H1 (cell line): Measurements from ENCODE around the gene MARCHF10. TPM values are rescaled to one million over a fixed set of nuclear protein-coding genes. Genes with fewer than 3 reads are reported as not detected.

Source experiments
- CTCF ChIA-PET: fragments of 300-600 bp; sonication (Branson Sonifier 250); formaldehyde crosslinking; loops from one replicate; lab custom pipeline; 2021; ENCODE audit not compliant: partially characterized antibody; lab: Charles Lee
- POLR2A ChIA-PET: fragments of 300-600 bp; sonication (Branson Sonifier 250); formaldehyde crosslinking; loops from one replicate; lab custom pipeline; 2021; ENCODE audit warnings: inconsistent platforms; ENCODE audit not compliant: partially characterized antibody; lab: Charles Lee
- DNase-seq, 2 experiments: peaks; one replicate each; pipeline versions ENCODE4 v3.0.0 to v3.0.0-alpha.2; 2010 to 2022; ENCODE audit warnings: low spot score in 2 of 2, low read depth in 1 of 2, mixed read lengths in 1 of 2
- FAIRE-seq: peaks from 2 replicates; lab custom pipeline; 2011; peaks lifted over from hg19 to GRCh38; lab: Jason Lieb, UNC
- H2AFZ ChIP-seq: 2 replicates; pipeline ENCODE4 v1.8.1; 2012; ENCODE audit warnings: low read length, inconsistent platforms
- H2AK5ac ChIP-seq: 2 replicates; pipeline ENCODE4 v1.6.1; 2013; ENCODE audit warnings: low read depth, low read length
- H2BK120ac ChIP-seq: replicated peaks from 2 replicates; pipeline ENCODE3; 2013; ENCODE audit warnings: low read depth, low read length, inconsistent platforms
- H2BK12ac ChIP-seq: 2 replicates; pipeline ENCODE4 v1.6.1; 2013; ENCODE audit warnings: low read depth, low read length
- H2BK15ac ChIP-seq: 2 replicates; pipeline ENCODE4 v1.6.1; 2013; ENCODE audit warnings: low read length
- H2BK20ac ChIP-seq: 2 replicates; pipeline ENCODE4 v1.6.1; 2013; ENCODE audit warnings: low read length
- H2BK5ac ChIP-seq: 2 replicates; pipeline ENCODE4 v1.6.1; 2013; ENCODE audit warnings: low read depth, low read length
- H3K14ac ChIP-seq: 2 replicates; pipeline ENCODE4 v1.6.1; 2013; ENCODE audit warnings: inconsistent platforms; ENCODE audit not compliant: insufficient read length
- H3K18ac ChIP-seq: 2 replicates; pipeline ENCODE4 v1.6.1; 2013; ENCODE audit warnings: low read length; ENCODE audit errors: extremely low read depth
- H3K23ac ChIP-seq: 2 replicates; pipeline ENCODE4 v1.6.1; 2013; ENCODE audit warnings: inconsistent platforms; ENCODE audit not compliant: insufficient read length
- H3K23me2 ChIP-seq: 2 replicates; pipeline ENCODE4 v1.6.1; 2013; ENCODE audit warnings: low read depth, low read length
- H3K27ac ChIP-seq: 2 replicates; pipeline ENCODE4 v1.6.1; 2011; ENCODE audit warnings: low read depth, low read length, inconsistent platforms
- H3K27me3 ChIP-seq, 4 experiments: replicated peaks in 1 of 4; 1 replicate in 1 of 4; 2 replicates in 3 of 4; pipeline versions ENCODE4 v1.6.1 to v1.8.1; 2011 to 2013; ENCODE audit warnings: low read length in 3 of 4, mild to moderate bottlenecking in 3 of 4, inconsistent platforms in 2 of 4, mixed read lengths in 2 of 4, moderate library complexity in 1 of 4; ENCODE audit not compliant: control insufficient read depth in 3 of 4, insufficient read depth in 3 of 4; ENCODE audit errors: extremely low read depth in 1 of 4
- H3K36me3 ChIP-seq, 4 experiments: 2 replicates each; pipeline versions ENCODE4 v1.6.1 to v1.8.1; 2011 to 2013; ENCODE audit warnings: mild to moderate bottlenecking in 4 of 4, low read length in 3 of 4, moderate library complexity in 2 of 4, control low read depth in 1 of 4, inconsistent platforms in 1 of 4; ENCODE audit not compliant: insufficient read depth in 4 of 4, control insufficient read depth in 2 of 4
- H3K4ac ChIP-seq: replicated peaks from 2 replicates; pipeline ENCODE3; 2013; ENCODE audit warnings: low read length, low read depth, mixed read lengths, inconsistent platforms; ENCODE audit not compliant: insufficient read length
- H3K4me1 ChIP-seq, 4 experiments: replicated peaks in 1 of 4; 1 replicate in 1 of 4; 2 replicates in 3 of 4; pipeline versions ENCODE4 v1.6.1 to v1.8.1; 2011 to 2013; ENCODE audit warnings: low read length in 3 of 4, inconsistent platforms in 2 of 4, mixed read lengths in 1 of 4; ENCODE audit not compliant: insufficient read depth in 4 of 4, control insufficient read depth in 3 of 4
- H3K4me2 ChIP-seq, 2 experiments: 2 replicates each; pipeline versions ENCODE4 v1.6.1 to v1.8.1; 2011 to 2013; ENCODE audit warnings: low read depth in 2 of 2, low read length in 2 of 2, control low read depth in 1 of 2, inconsistent platforms in 1 of 2, mild to moderate bottlenecking in 1 of 2; ENCODE audit not compliant: insufficient read depth in 1 of 2
- H3K4me3 ChIP-seq, 4 experiments: fragments of 200-600, 300-600 bp in 1 of 4; sonication (generic), shearing (Covaris generic), sonication (Bioruptor Twin) in 1 of 4; 2 replicates each; pipeline versions ENCODE4 v1.5.1 to v1.8.1; 2011 to 2016; ENCODE audit warnings: low read length in 4 of 4, low read depth in 3 of 4, control low read depth in 2 of 4, inconsistent platforms in 2 of 4, mild to moderate bottlenecking in 2 of 4, mixed read lengths in 1 of 4, moderate library complexity in 1 of 4; ENCODE audit not compliant: insufficient read depth in 2 of 4; ENCODE audit errors: extremely low read depth in 1 of 4
- H3K56ac ChIP-seq: replicated peaks from 2 replicates; pipeline ENCODE3; 2013; ENCODE audit warnings: low read depth, mild to moderate bottlenecking, mixed read lengths, low read length, inconsistent platforms; ENCODE audit not compliant: insufficient read length
- H3K79me1 ChIP-seq: 2 replicates; pipeline ENCODE4 v1.6.1; 2013; ENCODE audit warnings: low read depth, low read length, control low read depth
- H3K79me2 ChIP-seq, 2 experiments: 2 replicates each; pipeline versions ENCODE4 v1.6.1 to v1.8.1; 2012 to 2013; ENCODE audit warnings: low read length in 2 of 2, mild to moderate bottlenecking in 2 of 2, inconsistent platforms in 1 of 2; ENCODE audit not compliant: insufficient read depth in 2 of 2, control insufficient read depth in 1 of 2
- H3K9ac ChIP-seq, 4 experiments: replicated peaks in 1 of 4; 1 replicate in 1 of 4; 2 replicates in 3 of 4; pipeline versions ENCODE4 v1.6.1 to v1.8.1; 2011 to 2013; ENCODE audit warnings: low read depth in 3 of 4, low read length in 3 of 4, control low read depth in 2 of 4, mild to moderate bottlenecking in 2 of 4, moderate library complexity in 2 of 4, inconsistent platforms in 1 of 4; ENCODE audit errors: extremely low read depth in 1 of 4
- H3K9me3 ChIP-seq, 2 experiments: 2 replicates each; pipeline versions ENCODE4 v1.6.1 to v1.8.1; 2012 to 2013; ENCODE audit warnings: mild to moderate bottlenecking in 2 of 2, moderate library complexity in 2 of 2, control low read depth in 1 of 2, inconsistent platforms in 1 of 2, low read depth in 1 of 2, low read length in 1 of 2, mixed read lengths in 1 of 2; ENCODE audit not compliant: insufficient read depth in 2 of 2
- H4K20me1 ChIP-seq, 2 experiments: replicated peaks in 1 of 2; 2 replicates each; pipeline versions ENCODE3 to v1.8.1; 2011 to 2013; ENCODE audit warnings: inconsistent platforms in 2 of 2, low read length in 2 of 2, mild to moderate bottlenecking in 1 of 2; ENCODE audit not compliant: insufficient read depth in 2 of 2, control insufficient read depth in 1 of 2
- H4K5ac ChIP-seq: 2 replicates; pipeline ENCODE4 v1.6.1; 2013; ENCODE audit warnings: low read length, low read depth, mixed read lengths, inconsistent platforms; ENCODE audit not compliant: insufficient read length
- H4K8ac ChIP-seq: 2 replicates; pipeline ENCODE4 v1.8.0; 2013; ENCODE audit warnings: mild to moderate bottlenecking, moderate library complexity, low read length, inconsistent platforms; ENCODE audit not compliant: insufficient read depth; ENCODE audit errors: extremely low read depth
- H4K91ac ChIP-seq: replicated peaks from 2 replicates; pipeline ENCODE3; 2013; ENCODE audit warnings: low read length, mixed read lengths, inconsistent platforms; ENCODE audit not compliant: insufficient read length
- ASH2L ChIP-seq: fragments of 200-600, 300-600 bp; sonication (generic); IDR thresholded peaks from one replicate; pipeline ENCODE4 v1.7.1; 2017; ENCODE audit warnings: low read length
- EP300 ChIP-seq, 2 experiments: IDR thresholded peaks; 1 replicate in 1 of 2; 2 replicates in 1 of 2; pipeline ENCODE4 v1.6.1; 2011 to 2012; ENCODE audit warnings: low read depth in 2 of 2, low read length in 2 of 2, mild to moderate bottlenecking in 2 of 2, borderline replicate concordance in 1 of 2, inconsistent platforms in 1 of 2, moderate library complexity in 1 of 2
- HDAC2 ChIP-seq, 2 experiments: fragments of 300-600 bp in 1 of 2; sonication (generic) in 1 of 2; IDR thresholded peaks; 2 replicates each; pipeline ENCODE4 v1.6.1; 2011 to 2012; ENCODE audit warnings: low read depth in 2 of 2, low read length in 2 of 2, mild to moderate bottlenecking in 2 of 2, moderate library complexity in 2 of 2, borderline replicate concordance in 1 of 2, inconsistent platforms in 1 of 2
- KDM5A ChIP-seq: fragments of 200-600 bp; IDR thresholded peaks from 2 replicates; pipeline ENCODE4 v1.7.1; 2012; ENCODE audit warnings: mild to moderate bottlenecking, low read length, inconsistent platforms, mixed read lengths
- PHF8 ChIP-seq: fragments of 200-600 bp; sonication (generic); conservative IDR thresholded peaks from 2 replicates; pipeline ENCODE4 v1.7.1; 2012; ENCODE audit warnings: low read depth, mild to moderate bottlenecking, inconsistent platforms, low read length, moderate library complexity
- RAD21 ChIP-seq, 2 experiments: IDR thresholded peaks in 1 of 2; conservative IDR thresholded peaks in 1 of 2; 2 replicates each; pipeline ENCODE4 v1.6.1; 2011; ENCODE audit warnings: low read depth in 2 of 2, low read length in 2 of 2, improper control_type of control experiment in 1 of 2, inconsistent platforms in 1 of 2, mild to moderate bottlenecking in 1 of 2, moderate library complexity in 1 of 2
- TCF12 ChIP-seq: IDR thresholded peaks from 2 replicates; pipeline ENCODE4 v1.6.1; 2011; ENCODE audit warnings: low read depth, mild to moderate bottlenecking, low read length
- WGBS, 2 experiments: shearing (Covaris generic) in 1 of 2; methylation state at CpG; one replicate each; pipeline versions ENCODE4 v1.1.6 to v1.1.7; 2013 to 2015; ENCODE audit warnings: low lambda C conversion rate in 2 of 2, mixed read lengths in 2 of 2, inconsistent platforms in 1 of 2, low coverage in 1 of 2, missing lambda C conversion rate in 1 of 2; ENCODE audit not compliant: insufficient replicate concordance in 2 of 2, insufficient coverage in 1 of 2, insufficient read length in 1 of 2; ENCODE audit errors: extremely low coverage in 1 of 2, missing lambda C conversion rate in 1 of 2; 5-methylcytosine and 5-hydroxymethylcytosine counted together
- polyA plus RNA-seq, 7 experiments: library from polyadenylated mRNA; depleted of rRNA in 3 of 7; stranded (reverse) in 5 of 7; unstranded in 2 of 7; fragments of >200 nt in 5 of 7; fragments of 200-250 nt in 2 of 7; gene quantifications; 1 replicate in 5 of 7; 2 replicates in 1 of 7; 4 replicates in 1 of 7; pipeline versions ENCODE4 v1.2.1 to v1.2.3, GENCODE V29; 2011 to 2013; ENCODE audit warnings: missing spikeins in 2 of 7, mixed read lengths in 2 of 7
- total RNA-seq: library from RNA; stranded (reverse); fragmentation: NEBNext Ultra II Directional; extraction: Animal tissue kit (Norgen Biotek cat#: 25700); gene quantifications from 2 replicates; pipeline ENCODE4 v1.2.1, GENCODE V29; 2021
- TF ChIP-seq, protein P1 (sequence below): IDR thresholded peaks from 2 replicates; pipeline ENCODE4 v1.6.1; 2012; ENCODE audit warnings: inconsistent platforms

The MARCHF10 gene
- total and polyA plus RNA-seq, 2 of the 8 experiments (the other 6 are each of a cell fraction or from before 2014, with no cell fraction given): 0.48 to 0.73 TPM

DNA sequence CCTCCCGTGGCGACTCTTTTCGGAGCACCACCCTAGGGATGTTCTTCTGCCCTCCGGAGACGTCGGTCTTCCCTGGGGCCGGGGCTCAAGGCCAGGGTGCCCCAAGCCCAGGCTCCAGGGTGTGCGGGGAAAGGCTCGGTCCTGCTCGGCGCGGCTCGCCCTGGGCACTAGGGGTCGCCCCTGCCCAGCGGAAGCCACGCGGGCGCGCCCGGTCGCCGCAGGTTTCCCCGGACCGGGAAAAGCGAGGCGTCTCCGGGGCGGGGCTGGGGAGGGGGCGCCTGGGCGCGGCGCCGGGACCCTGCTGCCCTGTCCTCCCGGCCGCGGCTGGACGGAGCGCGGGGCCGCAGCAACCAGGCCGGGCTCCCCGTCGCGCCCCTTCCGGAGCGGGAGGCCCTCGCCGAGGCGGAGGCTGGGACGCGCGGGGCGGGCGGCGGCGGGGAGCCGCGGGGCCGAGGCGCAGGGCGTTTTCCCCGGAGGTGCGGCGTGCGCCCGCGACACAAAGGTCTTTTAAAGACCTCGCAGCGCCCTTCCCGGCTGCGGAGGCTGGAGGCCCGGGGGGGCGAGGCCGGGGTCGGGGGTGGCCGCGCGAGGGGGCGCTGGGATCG is 104.2 kb downstream of the MARCHF10 start:
- no peak overlapping the region for H3K27ac ChIP-seq
- H3K4ac ChIP-seq: no peak overlapping the region
- peaks cover 19% of the 10 kb centered on the region; the same call in 1 of the 2 replicates for H3K23me2 ChIP-seq
- H3K27me3 ChIP-seq: peaks cover 0 to 7% (median 1%) of the 10 kb centered on the region in 4 experiments; a peak in 4 of 7 replicates
- DNase-seq (peak in 1 of 2 experiments; percentile 93), FAIRE-seq (no peak)
- peak overlapping the region; percentile 42 to 74 (median 51) for H3K4me3 ChIP-seq
- no peak overlapping the region for H4K5ac ChIP-seq
- H2AFZ ChIP-seq: peak overlapping the region; percentile 94
- peak overlapping the region; percentile 70 to 87 for H3K4me2 ChIP-seq
- no peaks in the 10 kb centered on the region for H4K20me1 ChIP-seq
- no peak overlapping the region for H4K91ac ChIP-seq
- peak overlapping the region; percentile 82; the same call in 1 of the 2 replicates for H4K8ac ChIP-seq
- peaks cover 6 to 9% of the 10 kb centered on the region in 2 experiments for H3K9me3 ChIP-seq
- no peak overlapping the region for H3K23ac ChIP-seq
- H3K56ac ChIP-seq: no peak overlapping the region
- no peaks in the 10 kb centered on the region for H3K79me2 ChIP-seq
- peak overlapping the region in 3 of 4 experiments; percentile 38 to 85 (median 58); a peak in 5 of 7 replicates for H3K9ac ChIP-seq
- H3K36me3 ChIP-seq: no peaks in the 10 kb centered on the region; a peak in 1 of 8 replicates
- peak overlapping the region; percentile 52; the same call in 1 of the 2 replicates for H2BK5ac ChIP-seq
- ChIA-PET POLR2A (no interaction called here), CTCF (interaction anchor here (1.0 to 2.2 kb wide), 7 partner anchors 11 to 277 kb away, joined by 3 to 17 read pairs (median 4); partner anchors contain the start of gene TANC2)
- H2BK120ac ChIP-seq: no peak overlapping the region
- H3K79me1 ChIP-seq: no peaks in the 10 kb centered on the region
- H2BK20ac ChIP-seq: no peak overlapping the region
- peaks cover 7 to 22% (median 13%) of the 10 kb centered on the region in 4 experiments for H3K4me1 ChIP-seq
- H2BK15ac ChIP-seq: no peak overlapping the region
- H2AK5ac ChIP-seq: no peak overlapping the region
- no peak overlapping the region for H3K18ac ChIP-seq
- H3K14ac ChIP-seq: no peak overlapping the region
- WGBS, 2 experiments: 4% methylated on average over 11 of the region's 80 CpGs; no CpG with 5 or more reads in 1 of the 2 experiments
- H2BK12ac ChIP-seq: peak overlapping the region; percentile 75; the same call in 1 of the 2 replicates
- peak; percentile 73; the same call in 1 of the 2 replicates for TF ChIP-seq PHF8
- peak in 1 of 2 experiments; percentile 58; a peak in 1 of 3 replicates for TF ChIP-seq EP300 (IDR thresholded peaks at IDR 0.05; ENCODE audit: borderline replicate concordance in 1 of 2, low read depth in 2 of 2, low read length in 2 of 2)
- TF ChIP-seq KDM5A: peak; percentile 46; the same call in 1 of the 2 replicates
- TF ChIP-seq RAD21 (IDR thresholded peaks at IDR 0.05 in 1 of 2, conservative IDR thresholded peaks at IDR 0.05 in 1 of 2; ENCODE audit: low read depth in 2 of 2, low read length in 2 of 2): peak; percentile 91 to 97
- peak; percentile 12 for TF ChIP-seq ASH2L
- TF ChIP-seq, protein P1, sequence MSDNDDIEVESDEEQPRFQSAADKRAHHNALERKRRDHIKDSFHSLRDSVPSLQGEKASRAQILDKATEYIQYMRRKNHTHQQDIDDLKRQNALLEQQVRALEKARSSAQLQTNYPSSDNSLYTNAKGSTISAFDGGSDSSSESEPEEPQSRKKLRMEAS: peak; percentile 46
- no peak for TF ChIP-seq TCF12
- peak in 1 of 2 experiments; percentile 14; a peak in 1 of 4 replicates for TF ChIP-seq HDAC2 (IDR thresholded peaks at IDR 0.05; ENCODE audit: borderline replicate concordance in 1 of 2, low read depth in 2 of 2, low read length in 2 of 2)
